HG02610 (cell line): ENCODE data around the gene BLTP3A.
"Not testable (repeated sequence)": the region's sequence is repeated elsewhere in the genome, so short reads cannot be mapped to it uniquely, and the experiment has no call there.

ENCODE experiments used
- ATAC-seq: cut with Tn5 transposase; IDR thresholded peaks from one replicate; pipeline ENCODE4 v1.9.1; 2021; ENCODE audit warnings: mild to moderate bottlenecking, moderate library complexity; ENCODE audit not compliant: unreplicated experiment

The BLTP3A gene

GRCh38 chr6:34791701-34792604, at the start of gene BLTP3A:
TSS of gene BLTP3A (plus strand) at chr6:34792083. CDS start at chr6:34792251, 168 bp downstream.
- ATAC-seq: peak; percentile 87

- no peak for ATAC-seq
These were observed 49.8 kb upstream of the BLTP3A start for GRCh38 chr6:34742094-34742493.

DNA sequence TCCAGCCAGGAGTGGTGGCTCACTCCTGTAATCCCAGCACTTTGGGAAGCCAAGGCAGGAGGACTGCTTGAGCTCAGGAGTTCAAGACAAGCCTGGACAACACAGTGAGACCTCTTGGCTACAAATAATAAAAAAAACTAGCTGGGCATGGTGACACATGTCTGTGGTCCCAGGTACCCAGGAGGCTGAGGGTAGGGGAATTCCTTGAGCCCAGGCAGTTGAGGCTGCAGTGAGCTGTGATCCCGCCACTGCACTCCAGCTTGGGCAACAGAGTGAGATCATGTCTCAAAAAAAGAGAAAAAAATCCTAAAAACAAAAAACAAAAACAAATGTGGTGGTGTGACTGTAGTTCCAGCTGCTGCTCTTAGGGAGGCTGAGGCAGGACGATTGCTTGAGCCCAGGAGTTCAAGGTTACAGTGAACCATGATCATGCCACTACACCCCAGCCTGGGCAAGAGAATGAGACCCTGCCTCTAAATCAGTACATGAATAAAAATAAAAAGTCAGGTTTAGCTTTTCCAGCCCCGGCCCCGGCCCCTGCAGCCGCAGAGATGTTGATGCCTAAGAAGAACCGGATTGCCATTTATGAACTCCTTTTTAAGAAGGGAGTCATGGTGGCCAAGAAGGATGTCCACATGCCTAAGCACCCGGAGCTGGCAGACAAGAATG, 48.1 kb upstream of the BLTP3A start:
- ATAC-seq: no peak

- not testable (repeated sequence) for ATAC-seq
These were observed 47.6 kb upstream of the BLTP3A start for GRCh38 chr6:34744294-34744647.

DNA sequence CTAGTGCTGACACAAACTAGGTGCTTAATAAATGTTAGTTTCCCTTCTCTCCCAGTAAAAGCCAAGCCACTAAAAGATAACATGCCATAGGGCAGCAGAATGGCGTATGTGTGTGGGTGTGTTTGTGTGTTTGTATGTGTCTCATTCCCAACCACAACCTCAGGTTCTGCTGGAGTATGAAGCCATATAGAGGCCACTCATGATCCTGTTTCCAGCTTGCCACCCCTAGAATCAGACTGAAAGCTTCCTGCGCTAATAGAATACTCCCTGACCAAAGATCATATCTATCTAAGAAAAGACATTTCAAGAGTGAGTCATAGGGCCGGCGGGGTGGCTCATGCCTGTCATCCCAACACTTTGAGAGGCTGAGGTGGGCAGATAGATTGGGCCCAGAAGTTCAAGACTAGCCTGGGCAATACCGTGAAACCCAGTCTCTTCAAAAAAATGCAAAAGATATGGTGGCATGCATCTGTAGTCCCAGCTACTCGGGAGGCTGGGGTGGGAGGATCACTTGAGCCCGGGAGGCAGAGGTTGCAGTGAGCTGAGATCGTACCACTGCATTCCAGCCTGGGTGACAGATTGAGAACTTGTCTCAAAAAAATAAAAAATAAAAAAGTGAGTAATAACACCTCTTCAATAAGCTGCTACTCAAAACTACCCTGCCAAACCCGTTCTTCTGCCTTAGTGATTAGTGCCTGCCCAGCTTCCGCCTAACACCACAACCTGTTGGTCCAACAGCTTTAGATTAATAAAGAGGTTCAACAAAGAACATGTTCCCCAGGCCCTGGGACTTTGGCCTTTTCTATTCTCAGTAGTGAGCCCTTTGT, 46.4 kb upstream of the BLTP3A start:
- no peak for ATAC-seq

DNA sequence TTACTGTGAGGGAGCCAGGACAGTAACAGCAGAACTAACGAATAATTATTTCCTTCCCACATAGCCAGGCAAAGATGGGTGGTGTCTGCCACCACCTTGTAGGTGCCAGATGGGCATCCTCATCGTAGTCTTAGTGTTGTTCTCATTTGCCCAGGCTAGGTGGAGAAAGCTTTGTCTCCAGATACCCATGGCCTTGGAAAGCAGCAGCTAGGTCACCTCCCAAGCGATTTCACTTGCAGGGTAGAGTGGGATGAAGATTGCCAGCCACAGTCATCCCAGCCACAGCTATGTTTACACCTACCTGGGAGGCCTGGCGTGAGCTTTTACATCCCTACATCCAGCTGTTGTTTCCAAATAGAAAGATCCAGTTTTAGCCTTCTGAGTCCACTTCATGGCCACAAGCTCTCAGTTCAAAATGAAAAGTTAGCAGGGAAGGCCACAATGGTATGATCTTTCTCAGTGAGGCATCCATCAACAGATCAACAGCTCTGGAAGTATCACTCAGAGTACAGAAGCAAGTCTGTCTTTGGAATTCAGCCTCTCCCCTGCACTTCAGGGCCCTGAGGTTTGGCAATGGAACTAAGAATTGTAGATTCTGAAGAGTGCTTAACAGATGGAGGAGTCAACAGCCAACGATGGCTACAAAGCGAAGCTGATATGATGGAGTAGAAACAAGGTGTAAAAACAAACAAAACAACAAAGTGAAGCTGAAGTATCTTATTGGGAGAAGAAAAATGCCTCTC, 45.6 kb upstream of the BLTP3A start:
- ATAC-seq: no peak

DNA sequence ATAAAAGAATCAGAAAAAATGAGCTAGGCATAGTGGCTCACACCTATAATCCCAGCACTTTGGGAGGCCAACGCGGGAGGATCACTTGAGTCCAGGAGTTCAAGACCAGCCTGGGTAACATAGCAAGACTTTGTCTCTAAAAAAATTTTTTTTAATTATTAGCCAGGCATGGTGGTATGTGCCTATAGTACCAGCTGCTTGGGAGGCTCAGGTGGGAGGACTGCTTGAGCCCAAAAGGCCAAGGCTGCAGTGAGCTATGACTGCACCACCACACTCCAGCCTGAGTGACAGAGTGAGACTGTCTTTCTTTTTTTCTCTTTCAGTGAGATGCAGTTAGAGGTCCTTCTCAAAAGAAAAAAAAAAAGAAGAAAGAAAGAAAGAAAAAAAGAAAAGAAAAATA, 43.1 kb upstream of the BLTP3A start:
- no peak for ATAC-seq

DNA sequence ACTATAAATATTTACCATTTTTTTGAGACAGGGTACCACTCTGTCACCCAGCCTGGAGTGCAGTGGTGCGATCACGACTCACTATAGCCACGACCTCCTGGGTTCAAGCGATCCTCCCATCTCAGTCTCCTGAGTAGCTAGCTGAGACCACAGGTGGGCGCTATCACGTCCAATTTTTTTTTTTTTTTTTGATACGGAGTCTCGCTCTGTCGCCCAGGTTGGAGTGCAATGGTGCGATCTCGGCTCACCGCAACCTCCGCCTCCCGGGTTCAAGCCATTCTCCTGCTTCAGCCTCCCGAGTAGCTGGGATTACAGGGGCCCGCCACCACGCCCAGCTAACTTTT, 35.4 kb upstream of the BLTP3A start:
- ATAC-seq: not testable (repeated sequence)

DNA sequence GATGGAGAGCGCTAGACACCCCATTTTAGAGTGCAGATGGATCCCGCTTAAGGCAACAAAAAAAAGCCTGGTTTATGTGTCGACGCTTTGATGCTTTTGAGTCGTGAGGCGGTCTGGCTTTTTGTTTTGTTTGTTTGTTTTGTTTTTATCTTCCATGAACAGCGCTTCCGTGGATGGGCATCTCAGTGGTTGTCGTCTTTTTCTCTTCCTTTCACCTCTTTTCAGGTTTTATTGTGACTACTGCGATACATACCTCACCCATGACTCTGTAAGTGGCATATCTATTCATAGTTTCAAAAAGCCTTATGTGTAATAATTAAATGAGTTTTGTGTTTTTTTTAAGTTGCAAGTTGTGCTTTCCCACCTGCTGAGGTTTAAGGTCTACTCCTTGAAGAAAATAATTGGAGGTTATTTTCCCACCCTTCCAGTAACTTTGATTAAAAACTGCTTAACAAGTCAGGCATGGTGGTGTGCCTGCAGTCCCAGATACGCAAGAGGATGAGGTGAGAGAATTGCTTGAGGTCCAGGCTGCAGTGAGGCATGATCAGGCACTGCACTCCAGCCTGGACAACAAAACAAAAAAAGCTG, 34.1 kb upstream of the BLTP3A start:
- no peak for ATAC-seq

- no peak for ATAC-seq
These were observed 31.8 kb upstream of the BLTP3A start for GRCh38 chr6:34760108-34760507.

GRCh38 chr6:34761681-34762080, 30.2 kb upstream of the BLTP3A start:
- ATAC-seq: not testable (repeated sequence)

- no peak for ATAC-seq
These were observed 23.7 kb upstream of the BLTP3A start for GRCh38 chr6:34768148-34768547.

DNA sequence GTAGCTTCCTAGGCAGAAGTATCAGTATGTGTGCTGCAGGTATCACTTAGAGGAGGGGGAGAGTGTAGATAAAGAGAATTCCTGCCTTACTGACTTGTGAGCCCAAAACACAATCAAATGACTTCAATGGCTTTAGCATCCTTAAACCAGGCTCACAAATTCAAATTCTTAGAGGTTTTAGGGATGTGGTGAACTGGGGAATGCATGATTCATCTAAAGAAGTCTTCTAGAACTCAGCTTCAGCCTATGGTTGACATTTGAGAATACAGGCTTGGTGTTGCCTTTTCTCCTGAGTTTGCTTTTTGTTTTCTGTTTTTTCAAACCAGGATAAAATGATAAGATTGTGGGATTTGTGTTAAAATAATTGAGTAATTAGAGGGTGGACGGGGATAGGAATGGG, 20.2 kb upstream of the BLTP3A start:
- no peak for ATAC-seq

DNA sequence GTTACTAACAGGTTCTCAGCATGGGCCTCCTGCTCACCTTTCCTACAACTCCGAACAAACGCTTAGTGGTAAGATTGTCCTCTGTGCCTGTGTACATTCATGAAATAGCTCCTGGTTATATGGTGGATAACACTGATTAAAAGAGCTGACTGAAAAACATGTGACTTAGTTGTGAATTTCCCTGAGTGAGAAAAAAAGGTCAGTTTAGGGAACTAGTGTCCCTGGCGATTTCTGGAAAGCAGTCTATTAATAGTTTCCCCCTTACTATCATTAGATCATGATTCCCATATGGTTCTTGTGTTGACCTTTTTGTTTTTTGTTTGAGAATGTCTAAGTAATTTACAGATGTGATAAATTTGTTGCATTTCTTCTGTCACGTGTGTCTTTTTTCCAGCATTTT, 18.9 kb upstream of the BLTP3A start:
- ATAC-seq: no peak

GRCh38 chr6:34773916-34774315, 18.0 kb upstream of the BLTP3A start:
- no peak for ATAC-seq

GRCh38 chr6:34774967-34775366, 16.9 kb upstream of the BLTP3A start:
- ATAC-seq: no peak

DNA sequence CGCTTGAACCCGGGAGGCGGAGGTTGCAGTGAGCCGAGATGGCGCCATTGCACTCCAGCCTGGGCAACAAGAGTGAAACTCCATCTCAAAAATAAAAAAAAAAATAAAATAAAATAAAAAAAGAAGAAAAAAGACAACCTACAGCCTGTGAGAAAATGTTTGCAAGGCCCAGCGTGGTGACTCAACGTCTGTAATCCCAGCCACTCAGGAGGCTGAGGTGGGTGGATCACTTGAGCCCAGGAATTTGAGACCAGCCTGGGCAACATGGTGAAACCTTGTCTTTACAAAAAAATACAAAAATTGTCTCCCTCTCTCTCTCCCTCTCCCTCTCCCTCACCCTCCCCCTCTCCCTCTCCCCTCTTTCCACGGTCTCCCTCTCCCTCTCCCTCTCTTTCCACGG, 6.5 kb upstream of the BLTP3A start:
- ATAC-seq: not testable (repeated sequence)

GRCh38 chr6:34787152-34787551, 4.7 kb upstream of the BLTP3A start:
- ATAC-seq: not testable (repeated sequence)

DNA sequence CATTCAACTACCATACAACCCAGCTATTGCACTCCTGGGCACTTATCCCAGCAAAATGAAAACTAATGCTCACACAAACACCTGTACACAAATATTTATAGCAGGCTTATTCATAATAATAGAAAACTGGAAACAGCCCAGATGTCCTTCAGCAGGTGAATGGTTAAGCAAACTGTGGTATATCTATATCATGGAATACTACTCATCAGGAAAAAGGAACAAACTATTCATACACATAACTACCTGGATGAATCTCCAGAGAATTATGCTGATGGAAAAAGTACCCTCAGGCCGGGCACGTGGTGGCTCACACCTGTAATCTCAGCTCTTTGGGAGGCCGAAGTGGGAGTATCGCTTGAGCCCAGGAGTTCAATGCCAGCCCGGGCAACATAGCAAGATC, 3.8 kb upstream of the BLTP3A start:
- no peak for ATAC-seq

DNA sequence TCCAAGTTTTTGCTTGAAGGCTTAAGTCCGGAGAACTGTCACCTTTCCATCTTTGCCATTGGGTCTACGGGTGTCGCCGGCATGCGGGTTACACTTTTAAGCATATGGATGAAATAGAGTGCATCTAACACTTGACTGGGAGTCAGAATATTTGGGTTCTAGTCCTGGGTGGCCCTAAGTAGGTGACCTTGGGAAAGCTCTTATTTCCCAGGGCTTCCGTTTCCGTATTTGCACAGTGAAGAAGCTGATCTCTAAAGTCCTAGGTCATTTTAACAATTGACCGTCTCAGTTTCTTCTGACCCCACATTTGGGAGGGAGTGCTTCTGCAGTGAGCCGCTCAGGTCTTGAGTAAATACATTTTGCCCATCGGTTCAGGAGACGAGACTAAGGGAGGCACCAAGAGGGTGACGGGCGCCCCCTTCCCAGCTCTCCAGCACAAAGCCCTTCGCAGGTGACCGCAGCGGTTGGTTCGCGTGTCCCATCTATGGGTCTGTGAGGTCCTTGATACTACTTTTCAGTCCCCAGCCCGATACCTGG, 651 bp upstream of the BLTP3A start:
- ATAC-seq: peak; percentile 32
